Panc1 (cell line): ENCODE data around the gene KCTD19. TPM values are rescaled to one million over a fixed set of nuclear protein-coding genes. Genes with fewer than 3 reads are reported as not detected.

Experiments used
- ATAC-seq: fragments of 200-7000 bp; cut with Tn5 transposase; 2 replicates; pipeline ENCODE4 v1.9.1; 2020; ENCODE audit warnings: mild to moderate bottlenecking, moderate library complexity
- BruUV-seq: library from RNA; stranded (reverse); fragments of 400-500 nt; replicated peaks from 2 replicates; lab custom pipeline; 2021; lab: Mats Ljungman, UMichigan
- CTCF ChIA-PET: fragments of 300-600 bp; sonication (Branson Sonifier 250); formaldehyde crosslinking; loops from one replicate; lab custom pipeline; 2022; ENCODE audit warnings: antibody characterized with exemption; lab: Charles Lee
- POLR2A ChIA-PET: fragments of 300-600 bp; sonication (Branson Sonifier 250); formaldehyde crosslinking; loops from one replicate; lab custom pipeline; 2022; ENCODE audit warnings: antibody characterized with exemption; lab: Charles Lee
- DNase-seq: peaks from one replicate; pipeline ENCODE4 v3.0.0-alpha.2; 2010; ENCODE audit warnings: low read depth, low spot score
- H3K27ac ChIP-seq: 2 replicates; pipeline ENCODE4 v1.5.1; 2011; ENCODE audit warnings: mild to moderate bottlenecking, low read length, inconsistent platforms
- H3K27me3 ChIP-seq: fragments of 200-500 bp; sonication (Bioruptor generic); 2 replicates; pipeline ENCODE4 v1.6.0; 2014; ENCODE audit warnings: low read length, inconsistent platforms; ENCODE audit not compliant: control insufficient read depth, insufficient read depth
- H3K36me3 ChIP-seq: fragments of 200-500 bp; sonication (Bioruptor generic); 2 replicates; pipeline ENCODE4 v1.5.1; 2014; ENCODE audit warnings: inconsistent platforms, mild to moderate bottlenecking, low read length, moderate library complexity; ENCODE audit not compliant: control insufficient read depth, insufficient read depth
- H3K4me1 ChIP-seq: 2 replicates; pipeline ENCODE4 v1.5.1; 2011; ENCODE audit warnings: inconsistent platforms, mild to moderate bottlenecking, low read length, moderate library complexity; ENCODE audit not compliant: control insufficient read depth, insufficient read depth
- H3K4me3 ChIP-seq, 2 experiments: 2 replicates each; pipeline ENCODE4 v1.5.1; 2011 to 2012; ENCODE audit warnings: low read depth in 2 of 2, low read length in 2 of 2, mild to moderate bottlenecking in 2 of 2, inconsistent platforms in 1 of 2, moderate library complexity in 1 of 2
- H3K9me3 ChIP-seq: fragments of 200-500 bp; sonication (Bioruptor generic); 2 replicates; pipeline ENCODE4 v1.5.1; 2014; ENCODE audit warnings: low read depth, mild to moderate bottlenecking, inconsistent platforms, low read length, moderate library complexity; ENCODE audit not compliant: control insufficient read depth, insufficient read depth
- CTCF ChIP-seq: fragments of 450-650 bp; IDR thresholded peaks from 2 replicates; pipeline ENCODE4 v1.5.1; 2017; ENCODE audit warnings: mild to moderate bottlenecking
- POLR2AphosphoS5 ChIP-seq: IDR thresholded peaks from 2 replicates; pipeline ENCODE4 v1.6.1; 2012; ENCODE audit warnings: mild to moderate bottlenecking, low read depth, low read length, moderate library complexity
- REST ChIP-seq, 2 experiments: IDR thresholded peaks; 2 replicates each; pipeline ENCODE4 v1.6.1; 2011 to 2012; ENCODE audit warnings: low read depth in 2 of 2, control low read depth in 1 of 2, low read length in 1 of 2, mild to moderate bottlenecking in 1 of 2, moderate library complexity in 1 of 2; ENCODE audit not compliant: insufficient read depth in 1 of 2
- SIN3A ChIP-seq: IDR thresholded peaks from 2 replicates; pipeline ENCODE4 v1.6.1; 2012; ENCODE audit warnings: low read depth, mild to moderate bottlenecking, low read length, moderate library complexity, borderline replicate concordance; ENCODE audit not compliant: insufficient read depth
- TCF7L2 ChIP-seq: IDR thresholded peaks from 2 replicates; pipeline ENCODE4 v1.6.1; 2011; ENCODE audit warnings: mild to moderate bottlenecking, low read depth, low read length, inconsistent platforms
- in situ Hi-C: cut with HindIII; loops from 2 replicates; pipeline ENCODE4 v1.10.0; 2016; ENCODE audit warnings: low sequenced_read_pairs, low pct_unique_long_range_greater_than_20kb
- intact Hi-C: fragments of 100-400 bp; cut with micrococcal nuclease; formaldehyde crosslinking; loops from one replicate; pipeline ENCODE4 v1.10.0; 2022; ENCODE audit not compliant: unreplicated experiment
- total RNA-seq: library from RNA; stranded (reverse); gene quantifications from one replicate; pipeline ENCODE4 v1.2.1, GENCODE V29; 2021; ENCODE audit not compliant: unreplicated experiment

Gene KCTD19
- total RNA-seq, 1 experiment from 2014 or later, result 0.62 TPM

GRCh38 chr16:67299269-67299668 lies 27.3 kb downstream of the KCTD19 start:
- Histone ChIP-seq H3K4me3 (no peak overlapping the region), H3K36me3 (no peaks in the 10 kb centered on the region), H3K27ac (no peak overlapping the region), H3K27me3 (no peaks in the 10 kb centered on the region), H3K4me1 (no peaks in the 10 kb centered on the region), H3K9me3 (no peaks in the 10 kb centered on the region)
- ATAC-seq (no peak), DNase-seq (no peak)
- BruUV-seq, result no TSS peak
- CTCF ChIA-PET, result no interaction called here
- POLR2A ChIA-PET, result no interaction called here
- in situ Hi-C loops, result no loop called here
- intact Hi-C loops, result no loop called here
- TF ChIP-seq POLR2AphosphoS5 (no peak), SIN3A (no peak), TCF7L2 (no peak), REST (IDR thresholded peaks at IDR 0.05; ENCODE audit: insufficient read depth in 1 of 2, low read depth in 2 of 2, low read length in 1 of 2) (no peak), CTCF (no peak)

- Histone ChIP-seq H3K27ac (no peak overlapping the region), H3K9me3 (no peaks in the 10 kb centered on the region), H3K4me1 (no peaks in the 10 kb centered on the region), H3K27me3 (no peaks in the 10 kb centered on the region), H3K36me3 (no peaks in the 10 kb centered on the region), H3K4me3 (no peak overlapping the region)
- ChIA-PET CTCF (no interaction called here), POLR2A (no interaction called here)
- intact Hi-C loops, result no loop called here
- no TSS peak for BruUV-seq
- TF ChIP-seq CTCF, result no peak
- TF ChIP-seq REST (IDR thresholded peaks at IDR 0.05; ENCODE audit: insufficient read depth in 1 of 2, low read depth in 2 of 2, low read length in 1 of 2), result no peak
- no peak for TF ChIP-seq SIN3A
- TF ChIP-seq POLR2AphosphoS5, result no peak
- no peak for TF ChIP-seq TCF7L2
- no peak for ATAC-seq
- in situ Hi-C loops, result no loop called here
- DNase-seq, result no peak
Observed at GRCh38 chr16:67298277-67298676, 28.3 kb downstream of the KCTD19 start.
